ENCODE measurements around the gene NFIA. TPM values are rescaled to one million over a fixed set of nuclear protein-coding genes. Genes with fewer than 3 reads are reported as not detected.
A peak's percentile ranks its signal among the peaks of the same experiment; 100 is the strongest.

The NFIA gene
- total RNA-seq, 1 experiment from 2014 or later: 12.7 TPM

GRCh38 chr1:61238359-61238665 is 156.0 kb downstream of the NFIA start:
- TF ChIP-seq EZH2phosphoT487 (IDR thresholded peaks at IDR 0.05; ENCODE audit: borderline replicate concordance, low read length): no peak
- TF ChIP-seq, protein P1, sequence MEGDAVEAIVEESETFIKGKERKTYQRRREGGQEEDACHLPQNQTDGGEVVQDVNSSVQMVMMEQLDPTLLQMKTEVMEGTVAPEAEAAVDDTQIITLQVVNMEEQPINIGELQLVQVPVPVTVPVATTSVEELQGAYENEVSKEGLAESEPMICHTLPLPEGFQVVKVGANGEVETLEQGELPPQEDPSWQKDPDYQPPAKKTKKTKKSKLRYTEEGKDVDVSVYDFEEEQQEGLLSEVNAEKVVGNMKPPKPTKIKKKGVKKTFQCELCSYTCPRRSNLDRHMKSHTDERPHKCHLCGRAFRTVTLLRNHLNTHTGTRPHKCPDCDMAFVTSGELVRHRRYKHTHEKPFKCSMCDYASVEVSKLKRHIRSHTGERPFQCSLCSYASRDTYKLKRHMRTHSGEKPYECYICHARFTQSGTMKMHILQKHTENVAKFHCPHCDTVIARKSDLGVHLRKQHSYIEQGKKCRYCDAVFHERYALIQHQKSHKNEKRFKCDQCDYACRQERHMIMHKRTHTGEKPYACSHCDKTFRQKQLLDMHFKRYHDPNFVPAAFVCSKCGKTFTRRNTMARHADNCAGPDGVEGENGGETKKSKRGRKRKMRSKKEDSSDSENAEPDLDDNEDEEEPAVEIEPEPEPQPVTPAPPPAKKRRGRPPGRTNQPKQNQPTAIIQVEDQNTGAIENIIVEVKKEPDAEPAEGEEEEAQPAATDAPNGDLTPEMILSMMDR (conservative IDR thresholded peaks at IDR 0.05; ENCODE audit: low read depth, low read length): no peak
- no peak for TF ChIP-seq EZH2 (IDR thresholded peaks at IDR 0.05; ENCODE audit: low read length, unreplicated experiment)
- Histone ChIP-seq H3K9me3 (ENCODE audit: low read length) (no peaks in the 10 kb centered on the region), H3F3A (ENCODE audit: low read length, unreplicated experiment) (no peaks in the 10 kb centered on the region), H3K4me2 (ENCODE audit: low read length) (no peak overlapping the region), H3K27me3 (ENCODE audit: low read length) (no peaks in the 10 kb centered on the region), H2AFZ (ENCODE audit: low read length) (no peak overlapping the region), H3K27ac (ENCODE audit: low read length) (no peak overlapping the region), H3K4me1 (ENCODE audit: insufficient read depth, low read length) (peaks cover 29% of the 10 kb centered on the region), H3K4me3 (ENCODE audit: low read length) (no peak overlapping the region), H3K79me2 (ENCODE audit: low read length) (no peaks in the 10 kb centered on the region), H3K36me3 (ENCODE audit: low read depth, low read length) (no peaks in the 10 kb centered on the region), H4K20me1 (ENCODE audit: low read length) (no peaks in the 10 kb centered on the region), H3K9me2 (replicated peaks; ENCODE audit: low read length) (no peaks in the 10 kb centered on the region), H3K9ac (ENCODE audit: low read length) (no peak overlapping the region)
- intact Hi-C loops (cut with micrococcal nuclease): no loop called here
- DNase-seq: no peak
- no peak for ATAC-seq
- ChIA-PET CTCF (no interaction called here), POLR2A (ENCODE audit: unreplicated experiment) (interaction anchor here (0.9 kb wide), 1 partner anchor 96 kb away, joined by 4 read pairs; no protein-coding TSS in a partner anchor)
- BruUV-seq (replicated peaks): no TSS peak

DNA sequence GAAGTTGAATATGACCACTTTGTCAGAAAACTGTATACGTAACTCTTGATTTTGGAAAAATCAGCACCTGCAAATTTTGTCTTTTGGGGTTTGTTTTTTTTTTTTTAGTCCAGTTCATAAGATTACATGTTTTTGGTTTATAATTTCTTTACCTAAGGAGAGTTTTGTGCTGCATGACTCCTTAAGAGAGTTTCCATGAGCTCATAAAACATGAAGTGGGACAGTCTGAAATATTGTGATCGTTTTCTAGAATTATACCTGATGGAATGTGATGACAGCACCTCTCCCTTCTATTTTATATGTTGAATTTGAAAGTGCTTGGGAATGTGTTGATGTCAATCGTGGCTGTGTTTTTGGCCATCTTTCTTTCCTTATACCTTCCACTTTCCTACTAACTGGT is 158.5 kb downstream of the NFIA start:
- H4K20me1 ChIP-seq (ENCODE audit: low read length): no peaks in the 10 kb centered on the region
- CTCF ChIA-PET: no interaction called here
- H3K27me3 ChIP-seq (ENCODE audit: low read length): no peaks in the 10 kb centered on the region
- intact Hi-C loops (cut with micrococcal nuclease): loop anchor here (5.0 kb wide), 1 partner anchor 96 kb away; no protein-coding TSS in a partner anchor
- H2AFZ ChIP-seq (ENCODE audit: low read length): peak overlapping the region; percentile 59
- no peaks in the 10 kb centered on the region for H3K79me2 ChIP-seq (ENCODE audit: low read length)
- DNase-seq (no peak), ATAC-seq (no peak)
- H3K9me3 ChIP-seq (ENCODE audit: low read length): no peaks in the 10 kb centered on the region
- TF ChIP-seq, protein P1 (conservative IDR thresholded peaks at IDR 0.05; ENCODE audit: low read depth, low read length): no peak
- TF ChIP-seq EZH2phosphoT487 (IDR thresholded peaks at IDR 0.05; ENCODE audit: borderline replicate concordance, low read length): no peak
- no peak for TF ChIP-seq EZH2 (IDR thresholded peaks at IDR 0.05; ENCODE audit: low read length, unreplicated experiment)
- peak overlapping the region; percentile 23; the same call in 1 of the 2 replicates for H3K4me2 ChIP-seq (ENCODE audit: low read length)
- no peak overlapping the region for H3K9ac ChIP-seq (ENCODE audit: low read length)
- POLR2A ChIA-PET (ENCODE audit: unreplicated experiment): no interaction called here
- no peak overlapping the region for H3K27ac ChIP-seq (ENCODE audit: low read length)
- no peaks in the 10 kb centered on the region for H3K36me3 ChIP-seq (ENCODE audit: low read depth, low read length)
- no TSS peak for BruUV-seq (replicated peaks)
- H3K4me3 ChIP-seq (ENCODE audit: low read length): no peak overlapping the region
- no peaks in the 10 kb centered on the region for H3F3A ChIP-seq (ENCODE audit: low read length, unreplicated experiment)
- peaks cover 45% of the 10 kb centered on the region for H3K4me1 ChIP-seq (ENCODE audit: insufficient read depth, low read length)
- H3K9me2 ChIP-seq (replicated peaks; ENCODE audit: low read length): no peaks in the 10 kb centered on the region

- Histone ChIP-seq H3F3A (ENCODE audit: low read length, unreplicated experiment) (no peaks in the 10 kb centered on the region), H2AFZ (ENCODE audit: low read length) (peak overlapping the region; percentile 59), H3K9me2 (replicated peaks; ENCODE audit: low read length) (no peaks in the 10 kb centered on the region), H3K27me3 (ENCODE audit: low read length) (no peaks in the 10 kb centered on the region), H3K9me3 (ENCODE audit: low read length) (no peaks in the 10 kb centered on the region), H3K79me2 (ENCODE audit: low read length) (no peaks in the 10 kb centered on the region), H3K4me3 (ENCODE audit: low read length) (no peak overlapping the region), H3K27ac (ENCODE audit: low read length) (no peak overlapping the region), H3K9ac (ENCODE audit: low read length) (no peak overlapping the region), H4K20me1 (ENCODE audit: low read length) (no peaks in the 10 kb centered on the region), H3K36me3 (ENCODE audit: low read depth, low read length) (no peaks in the 10 kb centered on the region), H3K4me1 (ENCODE audit: insufficient read depth, low read length) (peaks cover 45% of the 10 kb centered on the region), H3K4me2 (ENCODE audit: low read length) (peak overlapping the region; percentile 23)
- intact Hi-C loops (cut with micrococcal nuclease): loop anchor here (5.0 kb wide), 1 partner anchor 96 kb away; no protein-coding TSS in a partner anchor
- DNase-seq (peak; percentile 37), ATAC-seq (0 out of 2 replicates have a peak, but pooled peaks have one; percentile 18)
- no peak for TF ChIP-seq EZH2phosphoT487 (IDR thresholded peaks at IDR 0.05; ENCODE audit: borderline replicate concordance, low read length)
- TF ChIP-seq, protein P1 (conservative IDR thresholded peaks at IDR 0.05; ENCODE audit: low read depth, low read length): no peak
- TF ChIP-seq EZH2 (IDR thresholded peaks at IDR 0.05; ENCODE audit: low read length, unreplicated experiment): no peak
- ChIA-PET CTCF (no interaction called here), POLR2A (ENCODE audit: unreplicated experiment) (no interaction called here)
- no TSS peak for BruUV-seq (replicated peaks)
Observed at GRCh38 chr1:61241411-61241838, 159.1 kb downstream of the NFIA start.

Data from PC-3 (cell line).